K562 (cell line): ENCODE results near the gene SLC15A5. TPM values are rescaled to one million over a fixed set of nuclear protein-coding genes. Genes with fewer than 3 reads are reported as not detected.

Experiments
- ATAC-seq: fragments of 200-7000 bp; cut with Tn5 transposase; 3 replicates; pipeline ENCODE4 v1.9.1; 2020; ENCODE audit warnings: moderate library complexity
- BruUV-seq: library from RNA; stranded (reverse); fragments of 400-500 nt; replicated peaks from 2 replicates; lab custom pipeline; 2021; lab: Mats Ljungman, UMichigan
- CTCF ChIA-PET: fragments of 300-600 bp; formaldehyde crosslinking; extraction: SDS; loops from one replicate; lab custom pipeline; 2021; ENCODE audit warnings: low intra/inter-chr PET ratio; lab: Yijun Ruan, JAX
- POLR2A ChIA-PET: fragments of 300-600, 350-650 bp; sonication (Branson Sonifier 250); formaldehyde crosslinking; extraction: SDS; loops from one replicate; lab custom pipeline; 2021; ENCODE audit warnings: antibody characterized with exemption, inconsistent platforms; lab: Yijun Ruan, JAX
- DNase-seq, 4 experiments: peaks; one replicate each; pipeline versions ENCODE4 v3.0.0 to v3.0.0-alpha.2; 2011 to 2018; ENCODE audit warnings: low spot score in 3 of 4, mixed read lengths in 3 of 4; ENCODE audit errors: extremely low read depth in 1 of 4
- FAIRE-seq: peaks from 2 replicates; lab custom pipeline; 2011; peaks lifted over from hg19 to GRCh38; lab: Jason Lieb, UNC
- H2AFZ ChIP-seq: 2 replicates; pipeline ENCODE4 v1.6.0; 2011; ENCODE audit warnings: low read depth, low read length, control low read depth, inconsistent platforms
- H3K27ac ChIP-seq: fragments of 200-600 bp; 3 replicates; pipeline ENCODE4 v1.8.0; 2011; ENCODE audit warnings: low read depth, mild to moderate bottlenecking, control low read depth, inconsistent platforms, low read length, moderate library complexity, mixed read lengths; ENCODE audit errors: extremely low read depth
- H3K27me3 ChIP-seq, 2 experiments: fragments of 300-600 bp in 1 of 2; 2 replicates in 1 of 2; 3 replicates in 1 of 2; pipeline versions ENCODE4 v1.6.0 to v1.8.0; 2011; ENCODE audit warnings: inconsistent platforms in 2 of 2, low read length in 2 of 2, mild to moderate bottlenecking in 1 of 2, mixed read lengths in 1 of 2, moderate library complexity in 1 of 2; ENCODE audit not compliant: control insufficient read depth in 2 of 2, insufficient read depth in 2 of 2
- H3K36me3 ChIP-seq: fragments of 300-600 bp; 3 replicates; pipeline ENCODE4 v1.8.0; 2011; ENCODE audit warnings: mild to moderate bottlenecking, low read length, inconsistent platforms; ENCODE audit not compliant: control insufficient read depth, insufficient read depth
- H3K4me1 ChIP-seq, 2 experiments: fragments of 200-600 bp in 1 of 2; replicated peaks in 1 of 2; 2 replicates in 1 of 2; 3 replicates in 1 of 2; pipeline versions ENCODE4 v1.5.1 to v1.8.0; 2011; ENCODE audit warnings: inconsistent platforms in 2 of 2, low read length in 2 of 2, mild to moderate bottlenecking in 1 of 2, mixed read lengths in 1 of 2, moderate library complexity in 1 of 2; ENCODE audit not compliant: control insufficient read depth in 2 of 2, insufficient read depth in 2 of 2
- H3K4me2 ChIP-seq: 2 replicates; pipeline ENCODE4 v1.6.1; 2011; ENCODE audit warnings: low read length, control low read depth, inconsistent platforms, mixed read lengths; ENCODE audit not compliant: insufficient read depth
- H3K4me3 ChIP-seq: fragments of 200-600 bp; sonication (generic), shearing (Covaris generic); 2 replicates; pipeline ENCODE4 v1.5.1; 2016; ENCODE audit warnings: control low read depth, inconsistent platforms
- H3K79me2 ChIP-seq: fragments of 200-600 bp; 3 replicates; pipeline ENCODE4 v1.8.0; 2011; ENCODE audit warnings: low read length, inconsistent platforms; ENCODE audit not compliant: control insufficient read depth, insufficient read depth
- H3K9ac ChIP-seq, 2 experiments: 2 replicates each; pipeline versions ENCODE4 v1.6.0 to v1.6.1; 2011; ENCODE audit warnings: low read depth in 2 of 2, low read length in 2 of 2, control low read depth in 1 of 2, inconsistent platforms in 1 of 2, mild to moderate bottlenecking in 1 of 2, mixed read lengths in 1 of 2; ENCODE audit not compliant: insufficient read depth in 1 of 2
- H3K9me1 ChIP-seq: one replicate; pipeline ENCODE4 v1.6.0; 2011; ENCODE audit warnings: inconsistent platforms, mild to moderate bottlenecking, low read length, moderate library complexity; ENCODE audit not compliant: control insufficient read depth, insufficient read depth
- H3K9me3 ChIP-seq: replicated peaks from 2 replicates; pipeline ENCODE4 v1.5.1; 2011; ENCODE audit warnings: low read depth, low read length, inconsistent platforms; ENCODE audit not compliant: control insufficient read depth, insufficient read depth
- H4K20me1 ChIP-seq: replicated peaks from 2 replicates; pipeline ENCODE4 v1.6.1; 2011; ENCODE audit warnings: low read length, inconsistent platforms, mixed read lengths; ENCODE audit not compliant: control insufficient read depth, insufficient read depth
- EP300 ChIP-seq: IDR thresholded peaks from 2 replicates; pipeline ENCODE4 v1.6.1; 2012; ENCODE audit warnings: low read length, improper control_type of control experiment
- ILF3 ChIP-seq: fragments of 450-650 bp; IDR thresholded peaks from 2 replicates; pipeline ENCODE4 v1.6.1; 2018; ENCODE audit warnings: antibody characterized with exemption, mild to moderate bottlenecking, moderate library complexity, borderline replicate concordance
- ZNF184 ChIP-seq: sonication (generic); formaldehyde crosslinking; IDR thresholded peaks from 2 replicates; pipeline ENCODE4 v1.5.0; 2020; ENCODE audit warnings: missing genetic modification reagents
- ZNF785 ChIP-seq: fragments of 250-450 bp; sonication (Bioruptor Pico); IDR thresholded peaks from 2 replicates; pipeline ENCODE4 v1.4.0; 2020; ENCODE audit warnings: mild to moderate bottlenecking
- WGBS: fragments of 100-300 bp; shearing (Covaris generic); methylation state at CpG from one replicate; pipeline ENCODE4 v1.1.6; 2016; ENCODE audit warnings: low coverage, mixed read lengths; ENCODE audit not compliant: insufficient coverage; ENCODE audit errors: missing lambda C conversion rate; 5-methylcytosine and 5-hydroxymethylcytosine counted together
- in situ Hi-C: fragments of 300-500 bp; cut with MboI; formaldehyde crosslinking; loops from 4 replicates; pipeline ENCODE4 v1.15.0; 2018; ENCODE audit warnings: inconsistent platforms, mixed read lengths
- intact Hi-C: fragments of 100-400 bp; cut with micrococcal nuclease; formaldehyde crosslinking; loops from 2 replicates; pipeline ENCODE4 v1.14.2; 2022
- polyA plus RNA-seq, 8 experiments: library from polyadenylated mRNA; depleted of rRNA in 4 of 8; stranded (reverse) in 5 of 8; unstranded in 3 of 8; fragments of >200 nt; fragmentation: Nextera tagmentation in 2 of 8; fragmentation: Illumina TruSeq in 1 of 8; extraction: Ambion mirVana in 2 of 8; extraction: Trizol in 1 of 8; gene quantifications; 2 replicates each; pipeline versions ENCODE4 v1.2.1 to v1.2.3, GENCODE V29; 2011 to 2014; ENCODE audit warnings: inconsistent platforms in 1 of 8, missing spikeins in 1 of 8
- total RNA-seq, 7 experiments: library from RNA; depleted of rRNA in 6 of 7; stranded (reverse); fragments of >200 nt in 6 of 7; fragmentation: Illumina TruSeq in 2 of 7; extraction: Trizol in 2 of 7; gene quantifications; 2 replicates each; pipeline versions ENCODE4 v1.2.1 to v1.2.3, GENCODE V29; 2011 to 2021; ENCODE audit warnings: low replicate concordance in 1 of 7
- TF ChIP-seq, protein P1 (sequence below), 2 experiments: IDR thresholded peaks in 1 of 2; conservative IDR thresholded peaks in 1 of 2; 2 replicates each; pipeline ENCODE4 v1.6.1; 2016; ENCODE audit warnings: low read depth in 2 of 2, mild to moderate bottlenecking in 1 of 2, missing compliant biosample characterization in 1 of 2, missing genetic modification characterization in 1 of 2, moderate library complexity in 1 of 2
- TF ChIP-seq, protein P2 (sequence below): sonication (generic); formaldehyde crosslinking; IDR thresholded peaks from 2 replicates; pipeline ENCODE4 v1.8.0; 2023; ENCODE audit warnings: mild to moderate bottlenecking, missing genetic modification reagents
- TF ChIP-seq, protein P3 (sequence below): sonication (generic); formaldehyde crosslinking; IDR thresholded peaks from 2 replicates; pipeline ENCODE4 v1.8.0; 2022; ENCODE audit warnings: mild to moderate bottlenecking, missing genetic modification reagents, borderline replicate concordance
- TF ChIP-seq, protein P4 (sequence below): sonication (generic); formaldehyde crosslinking; IDR thresholded peaks from 2 replicates; pipeline ENCODE4 v1.8.0; 2022; ENCODE audit warnings: mild to moderate bottlenecking, missing genetic modification reagents
- TF ChIP-seq, protein P5 (sequence below): fragments of 250-450 bp; sonication (Bioruptor Pico); IDR thresholded peaks from 2 replicates; pipeline ENCODE4 v1.9.0; 2021; ENCODE audit warnings: mild to moderate bottlenecking
- TF ChIP-seq, protein P6 (sequence below): sonication (generic); formaldehyde crosslinking; IDR thresholded peaks from 2 replicates; pipeline ENCODE4 v1.8.0; 2022; ENCODE audit warnings: mild to moderate bottlenecking, missing genetic modification reagents

SLC15A5 gene
- total and polyA plus RNA-seq, 9 of the 15 experiments (the other 6 are each of a cell fraction or from before 2014, with no cell fraction given): not detected

DNA sequence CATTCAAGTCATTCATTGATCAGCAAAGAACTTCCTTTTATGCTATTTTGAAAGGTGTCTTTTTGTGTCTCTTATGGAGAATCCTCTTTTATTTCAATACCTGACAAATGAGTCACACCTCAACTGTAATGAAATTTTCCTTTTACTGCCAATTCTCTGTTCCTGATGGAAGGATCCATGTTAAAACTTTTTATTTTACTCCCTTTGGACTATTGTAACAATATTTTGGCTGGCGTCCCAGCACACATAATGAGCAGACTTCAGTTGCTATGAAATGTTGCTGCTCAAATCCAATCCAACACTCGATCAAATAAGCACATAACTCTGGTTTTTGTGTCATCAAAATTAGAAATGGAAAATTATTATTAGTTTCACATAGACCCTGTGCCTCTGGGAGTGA is 21.9 kb upstream of the SLC15A5 start:
- no TSS peak for BruUV-seq
- no peak overlapping the region for H3K27ac ChIP-seq
- H3K36me3 ChIP-seq: no peaks in the 10 kb centered on the region
- no peaks in the 10 kb centered on the region for H3K27me3 ChIP-seq
- ATAC-seq (no peak), DNase-seq (no peak), FAIRE-seq (no peak)
- H3K9ac ChIP-seq: no peak overlapping the region
- CTCF ChIA-PET: no interaction called here
- H3K79me2 ChIP-seq: no peaks in the 10 kb centered on the region
- H3K4me1 ChIP-seq: no peaks in the 10 kb centered on the region
- intact Hi-C loops: no loop called here
- no peak overlapping the region for H3K4me3 ChIP-seq
- 0% methylated on average over 2 of the region's 2 CpGs for WGBS
- in situ Hi-C loops: no loop called here
- H2AFZ ChIP-seq: no peak overlapping the region
- no peak overlapping the region for H3K4me2 ChIP-seq
- POLR2A ChIA-PET: no interaction called here
- H3K9me1 ChIP-seq: no peaks in the 10 kb centered on the region
- H3K9me3 ChIP-seq: no peaks in the 10 kb centered on the region
- no peaks in the 10 kb centered on the region for H4K20me1 ChIP-seq
- TF ChIP-seq, protein P1, sequence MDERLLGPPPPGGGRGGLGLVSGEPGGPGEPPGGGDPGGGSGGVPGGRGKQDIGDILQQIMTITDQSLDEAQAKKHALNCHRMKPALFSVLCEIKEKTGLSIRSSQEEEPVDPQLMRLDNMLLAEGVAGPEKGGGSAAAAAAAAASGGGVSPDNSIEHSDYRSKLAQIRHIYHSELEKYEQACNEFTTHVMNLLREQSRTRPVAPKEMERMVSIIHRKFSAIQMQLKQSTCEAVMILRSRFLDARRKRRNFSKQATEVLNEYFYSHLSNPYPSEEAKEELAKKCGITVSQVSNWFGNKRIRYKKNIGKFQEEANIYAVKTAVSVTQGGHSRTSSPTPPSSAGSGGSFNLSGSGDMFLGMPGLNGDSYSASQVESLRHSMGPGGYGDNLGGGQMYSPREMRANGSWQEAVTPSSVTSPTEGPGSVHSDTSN (CRISPR knock-in tag; IDR thresholded peaks at IDR 0.05; ENCODE audit: low read depth): no peak
- TF ChIP-seq, protein P1 (tag; conservative IDR thresholded peaks at IDR 0.05; ENCODE audit: low read depth): no peak
- TF ChIP-seq, protein P2, sequence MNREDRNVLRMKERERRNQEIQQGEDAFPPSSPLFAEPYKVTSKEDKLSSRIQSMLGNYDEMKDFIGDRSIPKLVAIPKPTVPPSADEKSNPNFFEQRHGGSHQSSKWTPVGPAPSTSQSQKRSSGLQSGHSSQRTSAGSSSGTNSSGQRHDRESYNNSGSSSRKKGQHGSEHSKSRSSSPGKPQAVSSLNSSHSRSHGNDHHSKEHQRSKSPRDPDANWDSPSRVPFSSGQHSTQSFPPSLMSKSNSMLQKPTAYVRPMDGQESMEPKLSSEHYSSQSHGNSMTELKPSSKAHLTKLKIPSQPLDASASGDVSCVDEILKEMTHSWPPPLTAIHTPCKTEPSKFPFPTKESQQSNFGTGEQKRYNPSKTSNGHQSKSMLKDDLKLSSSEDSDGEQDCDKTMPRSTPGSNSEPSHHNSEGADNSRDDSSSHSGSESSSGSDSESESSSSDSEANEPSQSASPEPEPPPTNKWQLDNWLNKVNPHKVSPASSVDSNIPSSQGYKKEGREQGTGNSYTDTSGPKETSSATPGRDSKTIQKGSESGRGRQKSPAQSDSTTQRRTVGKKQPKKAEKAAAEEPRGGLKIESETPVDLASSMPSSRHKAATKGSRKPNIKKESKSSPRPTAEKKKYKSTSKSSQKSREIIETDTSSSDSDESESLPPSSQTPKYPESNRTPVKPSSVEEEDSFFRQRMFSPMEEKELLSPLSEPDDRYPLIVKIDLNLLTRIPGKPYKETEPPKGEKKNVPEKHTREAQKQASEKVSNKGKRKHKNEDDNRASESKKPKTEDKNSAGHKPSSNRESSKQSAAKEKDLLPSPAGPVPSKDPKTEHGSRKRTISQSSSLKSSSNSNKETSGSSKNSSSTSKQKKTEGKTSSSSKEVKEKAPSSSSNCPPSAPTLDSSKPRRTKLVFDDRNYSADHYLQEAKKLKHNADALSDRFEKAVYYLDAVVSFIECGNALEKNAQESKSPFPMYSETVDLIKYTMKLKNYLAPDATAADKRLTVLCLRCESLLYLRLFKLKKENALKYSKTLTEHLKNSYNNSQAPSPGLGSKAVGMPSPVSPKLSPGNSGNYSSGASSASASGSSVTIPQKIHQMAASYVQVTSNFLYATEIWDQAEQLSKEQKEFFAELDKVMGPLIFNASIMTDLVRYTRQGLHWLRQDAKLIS (CRISPR knock-in tag): no peak
- TF ChIP-seq ILF3 (no peak), ZNF184 (no peak), ZNF785 (CRISPR knock-in tag) (no peak), EP300 (no peak)
- TF ChIP-seq, protein P3, sequence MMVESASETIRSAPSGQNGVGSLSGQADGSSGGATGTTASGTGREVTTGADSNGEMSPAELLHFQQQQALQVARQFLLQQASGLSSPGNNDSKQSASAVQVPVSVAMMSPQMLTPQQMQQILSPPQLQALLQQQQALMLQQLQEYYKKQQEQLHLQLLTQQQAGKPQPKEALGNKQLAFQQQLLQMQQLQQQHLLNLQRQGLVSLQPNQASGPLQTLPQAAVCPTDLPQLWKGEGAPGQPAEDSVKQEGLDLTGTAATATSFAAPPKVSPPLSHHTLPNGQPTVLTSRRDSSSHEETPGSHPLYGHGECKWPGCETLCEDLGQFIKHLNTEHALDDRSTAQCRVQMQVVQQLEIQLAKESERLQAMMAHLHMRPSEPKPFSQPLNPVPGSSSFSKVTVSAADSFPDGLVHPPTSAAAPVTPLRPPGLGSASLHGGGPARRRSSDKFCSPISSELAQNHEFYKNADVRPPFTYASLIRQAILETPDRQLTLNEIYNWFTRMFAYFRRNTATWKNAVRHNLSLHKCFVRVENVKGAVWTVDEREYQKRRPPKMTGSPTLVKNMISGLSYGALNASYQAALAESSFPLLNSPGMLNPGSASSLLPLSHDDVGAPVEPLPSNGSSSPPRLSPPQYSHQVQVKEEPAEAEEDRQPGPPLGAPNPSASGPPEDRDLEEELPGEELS (CRISPR knock-in tag): no peak
- TF ChIP-seq, protein P4, sequence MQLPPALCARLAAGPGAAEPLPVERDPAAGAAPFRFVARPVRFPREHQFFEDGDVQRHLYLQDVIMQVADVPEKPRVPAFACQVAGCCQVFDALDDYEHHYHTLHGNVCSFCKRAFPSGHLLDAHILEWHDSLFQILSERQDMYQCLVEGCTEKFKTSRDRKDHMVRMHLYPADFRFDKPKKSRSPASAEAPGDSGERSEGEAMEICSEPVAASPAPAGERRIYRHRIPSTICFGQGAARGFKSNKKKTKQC: no peak
- TF ChIP-seq, protein P5, sequence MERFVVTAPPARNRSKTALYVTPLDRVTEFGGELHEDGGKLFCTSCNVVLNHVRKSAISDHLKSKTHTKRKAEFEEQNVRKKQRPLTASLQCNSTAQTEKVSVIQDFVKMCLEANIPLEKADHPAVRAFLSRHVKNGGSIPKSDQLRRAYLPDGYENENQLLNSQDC (CRISPR knock-in tag): no peak
- TF ChIP-seq, protein P6, sequence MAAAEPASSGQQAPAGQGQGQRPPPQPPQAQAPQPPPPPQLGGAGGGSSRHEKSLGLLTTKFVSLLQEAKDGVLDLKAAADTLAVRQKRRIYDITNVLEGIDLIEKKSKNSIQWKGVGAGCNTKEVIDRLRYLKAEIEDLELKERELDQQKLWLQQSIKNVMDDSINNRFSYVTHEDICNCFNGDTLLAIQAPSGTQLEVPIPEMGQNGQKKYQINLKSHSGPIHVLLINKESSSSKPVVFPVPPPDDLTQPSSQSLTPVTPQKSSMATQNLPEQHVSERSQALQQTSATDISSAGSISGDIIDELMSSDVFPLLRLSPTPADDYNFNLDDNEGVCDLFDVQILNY (CRISPR knock-in tag): no peak
